Lung microvascular endothelial cell (primary cell): ENCODE data around the gene UQCRQ. TPM values are rescaled to one million over a fixed set of nuclear protein-coding genes. Genes with fewer than 3 reads are reported as not detected.

Experiments used
- DNase-seq, 2 donors: peaks; one replicate each; pipeline versions ENCODE4 v3.0.0 to v3.0.0-alpha.2; 2010; ENCODE audit warnings: low read depth in 2 of 2
- total RNA-seq: library from RNA; depleted of rRNA; stranded (reverse); fragments of >200 nt; gene quantifications from 2 replicates; pipeline ENCODE4 v1.2.1, GENCODE V29; 2014

UQCRQ gene
- 91.5 and 111 TPM in 2 replicates for total RNA-seq

- peak; percentile 99 to 100 for DNase-seq
Observed at GRCh38 chr5:132866342-132867045, at the start of gene UQCRQ, which contains the start of gene GDF9. UQCRQ (plus strand) TSS chr5:132866642; CDS start chr5:132866882, 240 bp downstream. GDF9 (minus strand) TSS chr5:132866469; CDS start chr5:132864533, 1,936 bp downstream.

GRCh38 chr5:132817011-132817410 lies 49.4 kb upstream of the UQCRQ start:
- DNase-seq, result no peak

- DNase-seq, result no peak
Observed at GRCh38 chr5:132819468-132819867, 47.0 kb upstream of the UQCRQ start.

GRCh38 chr5:132820162-132820754 lies 46.2 kb upstream of the UQCRQ start:
- DNase-seq, result peak; percentile 92

- no peak for DNase-seq
Observed at GRCh38 chr5:132821350-132821749, 45.1 kb upstream of the UQCRQ start.

- DNase-seq, result peak in 1 of 2 donors; percentile 31
Observed at GRCh38 chr5:132821791-132822190, 44.7 kb upstream of the UQCRQ start.

- peak in 1 of 2 donors; percentile 20 for DNase-seq
Observed at GRCh38 chr5:132822650-132823480, 43.6 kb upstream of the UQCRQ start.

- DNase-seq, result no peak
Observed at GRCh38 chr5:132823481-132824050, 42.9 kb upstream of the UQCRQ start.

- DNase-seq, result no peak
Observed at GRCh38 chr5:132824426-132824825, 42.0 kb upstream of the UQCRQ start.

- no peak for DNase-seq
Observed at GRCh38 chr5:132825033-132825833, 41.2 kb upstream of the UQCRQ start.

GRCh38 chr5:132825834-132826391 lies 40.5 kb upstream of the UQCRQ start:
- DNase-seq, result no peak

- peak in 1 of 2 donors; percentile 42 for DNase-seq
Observed at GRCh38 chr5:132826424-132827082, 39.9 kb upstream of the UQCRQ start.

- no peak for DNase-seq
Observed at GRCh38 chr5:132827943-132828673, 38.3 kb upstream of the UQCRQ start.

GRCh38 chr5:132828846-132829494 lies 37.5 kb upstream of the UQCRQ start:
- no peak for DNase-seq

- peak; percentile 75 to 79 for DNase-seq
Observed at GRCh38 chr5:132829742-132830435, 36.6 kb upstream of the UQCRQ start.

GRCh38 chr5:132830436-132831094 lies 35.9 kb upstream of the UQCRQ start, which contains the start of gene SHROOM1:
SHROOM1 (minus strand) TSS chr5:132830647; CDS start chr5:132826140, 4,507 bp downstream.
- DNase-seq, result peak in 1 of 2 donors; percentile 53

- no peak for DNase-seq
Observed at GRCh38 chr5:132831095-132831860, 35.2 kb upstream of the UQCRQ start.
